HG02798 (cell line): ENCODE measurements around the gene SRGAP2B.
A peak's percentile ranks its signal among the peaks of the same experiment; 100 is the strongest.
"Not testable (repeated sequence)": the region's sequence is repeated elsewhere in the genome, so short reads cannot be mapped to it uniquely, and the experiment has no call there.

ENCODE experiments used
- ATAC-seq: cut with Tn5 transposase; IDR thresholded peaks from one replicate; pipeline ENCODE4 v1.9.1; 2021; ENCODE audit warnings: mild to moderate bottlenecking; ENCODE audit not compliant: unreplicated experiment, poor library complexity

The SRGAP2B gene

GRCh38 chr1:145095284-145096057, at the start of gene SRGAP2B, which contains the start of gene FAM72D:
Gene SRGAP2B, minus strand, starts transcription at chr1:145095328. Its CDS starts 2,427 bp downstream, at chr1:145092901.
Gene FAM72D, plus strand, starts transcription at chr1:145095974. Its CDS starts 874 bp downstream, at chr1:145096848.
- ATAC-seq = peak; percentile 86

- not testable (repeated sequence) for ATAC-seq
These were observed 49.3 kb upstream of the SRGAP2B start for GRCh38 chr1:145144264-145144913.

- not testable (repeated sequence) for ATAC-seq
These were observed 45.4 kb upstream of the SRGAP2B start for GRCh38 chr1:145140549-145140948.

GRCh38 chr1:145134476-145134875, 39.3 kb upstream of the SRGAP2B start:
- not testable (repeated sequence) for ATAC-seq

GRCh38 chr1:145128697-145129469, 33.8 kb upstream of the SRGAP2B start:
- not testable (repeated sequence) for ATAC-seq

GRCh38 chr1:145127144-145127543, 32.0 kb upstream of the SRGAP2B start:
- ATAC-seq = not testable (repeated sequence)

GRCh38 chr1:145125112-145125511, 30.0 kb upstream of the SRGAP2B start:
- ATAC-seq = not testable (repeated sequence)

GRCh38 chr1:145123992-145124641, 29.0 kb upstream of the SRGAP2B start:
- ATAC-seq = not testable (repeated sequence)

- ATAC-seq = not testable (repeated sequence)
These were observed 27.9 kb upstream of the SRGAP2B start for GRCh38 chr1:145123062-145123395.

GRCh38 chr1:145122344-145123061, 27.4 kb upstream of the SRGAP2B start:
- ATAC-seq = not testable (repeated sequence)

GRCh38 chr1:145119842-145120241, 24.7 kb upstream of the SRGAP2B start:
- ATAC-seq = not testable (repeated sequence)

- not testable (repeated sequence) for ATAC-seq
These were observed 20.7 kb upstream of the SRGAP2B start for GRCh38 chr1:145115587-145116493.

GRCh38 chr1:145114560-145115057, 19.5 kb upstream of the SRGAP2B start:
- ATAC-seq = not testable (repeated sequence)

- not testable (repeated sequence) for ATAC-seq
These were observed 17.6 kb upstream of the SRGAP2B start for GRCh38 chr1:145112703-145113102.

- ATAC-seq = not testable (repeated sequence)
These were observed 16.5 kb upstream of the SRGAP2B start for GRCh38 chr1:145111674-145112073.

- not testable (repeated sequence) for ATAC-seq
These were observed 8.2 kb upstream of the SRGAP2B start for GRCh38 chr1:145103294-145103693.

- ATAC-seq = not testable (repeated sequence)
These were observed 6.6 kb upstream of the SRGAP2B start for GRCh38 chr1:145101725-145102124.

GRCh38 chr1:145094655-145095211, 395 bp downstream of the SRGAP2B start:
- ATAC-seq = peak; percentile 3
